ENCODE results near the gene IGF1R.

GRCh38 chr15:98964466-98965133 is 316.3 kb downstream of the IGF1R start:
- TF ChIP-seq ATF3 (CRISPR knock-in tag; IDR thresholded peaks at IDR 0.05) (no peak), CTCF (CRISPR knock-in tag; IDR thresholded peaks at IDR 0.05) (peak; percentile 47), ZNF256 (CRISPR knock-in tag; conservative IDR thresholded peaks at IDR 0.05) (no peak), NFIC (IDR thresholded peaks at IDR 0.05; ENCODE audit: low read length) (no peak), ZNF891 (CRISPR knock-in tag; IDR thresholded peaks at IDR 0.05) (no peak), ATF5 (CRISPR knock-in tag; IDR thresholded peaks at IDR 0.05; ENCODE audit: low read depth) (no peak), HNRNPL (IDR thresholded peaks at IDR 0.05; ENCODE audit: low read depth, low read length) (no peak), ZBTB8A (CRISPR knock-in tag; IDR thresholded peaks at IDR 0.05; ENCODE audit: borderline replicate concordance, low read depth) (no peak), PAF1 (CRISPR knock-in tag; IDR thresholded peaks at IDR 0.05) (no peak), SP1 (IDR thresholded peaks at IDR 0.05) (no peak), SP1 (CRISPR knock-in tag; IDR thresholded peaks at IDR 0.05) (no peak), ZKSCAN1 (IDR thresholded peaks at IDR 0.05; ENCODE audit: low read length) (no peak), DNMT1 (CRISPR knock-in tag; IDR thresholded peaks at IDR 0.05) (no peak), MIER2 (CRISPR knock-in tag; IDR thresholded peaks at IDR 0.05) (no peak), ZNF451 (CRISPR knock-in tag; IDR thresholded peaks at IDR 0.05) (no peak)
